Large intestine (tissue), 3 donors: Measurements from ENCODE around the gene AGTPBP1. TPM values are rescaled to one million over a fixed set of nuclear protein-coding genes. Genes with fewer than 3 reads are reported as not detected.

Experiments used
- DNase-seq, 2 donors: peaks; one replicate each; pipeline versions ENCODE4 v3.0.0 to v3.0.0-alpha.2; 2013
- H3K27ac ChIP-seq: one replicate; pipeline ENCODE4 v1.5.1; 2013; ENCODE audit warnings: low read length
- H3K27me3 ChIP-seq: 2 replicates; pipeline ENCODE4 v1.6.1; 2013; ENCODE audit warnings: low read length; ENCODE audit not compliant: control insufficient read depth, insufficient read depth
- H3K36me3 ChIP-seq: 2 replicates; pipeline ENCODE4 v1.6.1; 2013; ENCODE audit warnings: low read length; ENCODE audit not compliant: control insufficient read depth, insufficient read depth
- H3K4me1 ChIP-seq: one replicate; pipeline ENCODE4 v1.6.1; 2013; ENCODE audit warnings: low read length; ENCODE audit not compliant: control insufficient read depth, insufficient read depth
- H3K4me3 ChIP-seq: one replicate; pipeline ENCODE4 v1.5.1; 2013; ENCODE audit warnings: low read length
- H3K9me3 ChIP-seq: one replicate; pipeline ENCODE4 v1.6.1; 2013; ENCODE audit warnings: mild to moderate bottlenecking, low read depth, low read length, moderate library complexity; ENCODE audit not compliant: control insufficient read depth
- WGBS: methylation state at CpG from one replicate; pipeline ENCODE4 v1.1.5; 2013; ENCODE audit warnings: low lambda C conversion rate; ENCODE audit not compliant: insufficient coverage; 5-methylcytosine and 5-hydroxymethylcytosine counted together
- polyA plus RNA-seq: library from polyadenylated mRNA; unstranded; fragments of 120-200 nt; gene quantifications from one replicate; pipeline ENCODE4 v1.2.1, GENCODE V29; 2013

The AGTPBP1 gene
- polyA plus RNA-seq, 1 donor: 12.9 TPM

GRCh38 chr9:85523202-85523601 lies 218.6 kb downstream of the AGTPBP1 start:
- no peaks in the 10 kb centered on the region for H3K36me3 ChIP-seq
- H3K27me3 ChIP-seq: peaks cover 34% of the 10 kb centered on the region
- WGBS: no CpG with 5 or more reads among the region's 9 CpGs
- H3K27ac ChIP-seq: no peak overlapping the region
- no peaks in the 10 kb centered on the region for H3K4me1 ChIP-seq
- no peak overlapping the region for H3K4me3 ChIP-seq
- no peaks in the 10 kb centered on the region for H3K9me3 ChIP-seq
- no peak for DNase-seq

GRCh38 chr9:85522459-85523092 lies 219.2 kb downstream of the AGTPBP1 start:
- no CpG with 5 or more reads among the region's 55 CpGs for WGBS
- H3K4me3 ChIP-seq: peak overlapping the region; percentile 28
- peak; percentile 12 to 24 for DNase-seq

GRCh38 chr9:85521371-85522197 lies 220.2 kb downstream of the AGTPBP1 start:
- Histone ChIP-seq H3K4me3 (no peak overlapping the region), H3K36me3 (no peaks in the 10 kb centered on the region), H3K9me3 (no peaks in the 10 kb centered on the region), H3K27me3 (peaks cover 34% of the 10 kb centered on the region), H3K27ac (no peak overlapping the region), H3K4me1 (no peaks in the 10 kb centered on the region)
- WGBS: no CpG with 5 or more reads among the region's 23 CpGs
- DNase-seq: no peak

More at GRCh38 chr9:85522459-85523092, 219.2 kb downstream of the AGTPBP1 start:
- peaks cover 34% of the 10 kb centered on the region for H3K27me3 ChIP-seq
- H3K9me3 ChIP-seq: no peaks in the 10 kb centered on the region
- H3K4me1 ChIP-seq: no peaks in the 10 kb centered on the region
- H3K36me3 ChIP-seq: no peaks in the 10 kb centered on the region
- no peak overlapping the region for H3K27ac ChIP-seq

GRCh38 chr9:85516976-85517637 lies 224.6 kb downstream of the AGTPBP1 start:
- Histone ChIP-seq H3K4me3 (no peak overlapping the region), H3K36me3 (no peaks in the 10 kb centered on the region), H3K4me1 (no peaks in the 10 kb centered on the region), H3K9me3 (no peaks in the 10 kb centered on the region), H3K27me3 (peaks cover 8% of the 10 kb centered on the region), H3K27ac (no peak overlapping the region)
- WGBS: no CpG with 5 or more reads among the region's 6 CpGs
- no peak for DNase-seq

- H3K27me3 ChIP-seq: peaks cover 4% of the 10 kb centered on the region
- no peaks in the 10 kb centered on the region for H3K36me3 ChIP-seq
- no CpG with 5 or more reads among the region's 10 CpGs for WGBS
Measured at GRCh38 chr9:85516455-85516854, 225.3 kb downstream of the AGTPBP1 start.

GRCh38 chr9:85515021-85515420 lies 226.7 kb downstream of the AGTPBP1 start:
- H3K36me3 ChIP-seq: no peaks in the 10 kb centered on the region
- no peak overlapping the region for H3K4me3 ChIP-seq
- H3K27ac ChIP-seq: no peak overlapping the region
- WGBS: no CpG with 5 or more reads among the region's 4 CpGs
- H3K27me3 ChIP-seq: no peaks in the 10 kb centered on the region
- no peaks in the 10 kb centered on the region for H3K4me1 ChIP-seq
- no peak for DNase-seq
- no peaks in the 10 kb centered on the region for H3K9me3 ChIP-seq

More at GRCh38 chr9:85516455-85516854, 225.3 kb downstream of the AGTPBP1 start:
- no peak for DNase-seq
- Histone ChIP-seq H3K4me1 (no peaks in the 10 kb centered on the region), H3K27ac (no peak overlapping the region), H3K9me3 (no peaks in the 10 kb centered on the region), H3K4me3 (no peak overlapping the region)

GRCh38 chr9:85514256-85514655 lies 227.5 kb downstream of the AGTPBP1 start:
- no CpG with 5 or more reads among the region's 8 CpGs for WGBS
- Histone ChIP-seq H3K36me3 (no peaks in the 10 kb centered on the region), H3K27ac (no peak overlapping the region), H3K4me1 (no peaks in the 10 kb centered on the region), H3K9me3 (no peaks in the 10 kb centered on the region), H3K4me3 (no peak overlapping the region), H3K27me3 (no peaks in the 10 kb centered on the region)
- DNase-seq: no peak

- no peak for DNase-seq
- Histone ChIP-seq H3K27ac (no peak overlapping the region), H3K36me3 (no peaks in the 10 kb centered on the region), H3K4me1 (no peaks in the 10 kb centered on the region), H3K4me3 (no peak overlapping the region), H3K27me3 (no peaks in the 10 kb centered on the region), H3K9me3 (no peaks in the 10 kb centered on the region)
Measured at GRCh38 chr9:85511746-85512145, 230.0 kb downstream of the AGTPBP1 start.

- Histone ChIP-seq H3K27me3 (no peaks in the 10 kb centered on the region), H3K4me1 (no peaks in the 10 kb centered on the region), H3K36me3 (no peaks in the 10 kb centered on the region), H3K9me3 (no peaks in the 10 kb centered on the region), H3K4me3 (no peak overlapping the region), H3K27ac (no peak overlapping the region)
- no CpG with 5 or more reads among the region's 6 CpGs for WGBS
- DNase-seq: no peak
Measured at GRCh38 chr9:85510830-85511504, 230.8 kb downstream of the AGTPBP1 start.

GRCh38 chr9:85508616-85509015 lies 233.1 kb downstream of the AGTPBP1 start:
- H3K4me3 ChIP-seq: no peak overlapping the region
- no peaks in the 10 kb centered on the region for H3K36me3 ChIP-seq
- H3K9me3 ChIP-seq: no peaks in the 10 kb centered on the region
- no peak overlapping the region for H3K27ac ChIP-seq
- DNase-seq: no peak
- H3K27me3 ChIP-seq: no peaks in the 10 kb centered on the region
- no CpG with 5 or more reads among the region's 4 CpGs for WGBS
- no peaks in the 10 kb centered on the region for H3K4me1 ChIP-seq
